Left renal pelvis (tissue), 4 donors: ENCODE data around the gene ARL8A. TPM values are rescaled to one million over a fixed set of nuclear protein-coding genes. Genes with fewer than 3 reads are reported as not detected.
"Not testable (repeated sequence)": the region's sequence is repeated elsewhere in the genome, so short reads cannot be mapped to it uniquely, and the experiment has no call there.

Experiments used
- DNase-seq, 4 donors: peaks; one replicate each; pipeline ENCODE4 v3.0.0-alpha.2; 2013; ENCODE audit warnings: low read depth in 4 of 4, low spot score in 3 of 4
- polyA plus RNA-seq, 4 donors: library from polyadenylated mRNA; unstranded; fragments of 120-200 nt; gene quantifications; one replicate each; pipeline ENCODE4 v1.2.1, GENCODE V29; 2013; ENCODE audit not compliant: insufficient read length in 4 of 4

ARL8A gene
- polyA plus RNA-seq, 4 donors, result 44.2 to 52.3 (median 48.7) TPM

DNA sequence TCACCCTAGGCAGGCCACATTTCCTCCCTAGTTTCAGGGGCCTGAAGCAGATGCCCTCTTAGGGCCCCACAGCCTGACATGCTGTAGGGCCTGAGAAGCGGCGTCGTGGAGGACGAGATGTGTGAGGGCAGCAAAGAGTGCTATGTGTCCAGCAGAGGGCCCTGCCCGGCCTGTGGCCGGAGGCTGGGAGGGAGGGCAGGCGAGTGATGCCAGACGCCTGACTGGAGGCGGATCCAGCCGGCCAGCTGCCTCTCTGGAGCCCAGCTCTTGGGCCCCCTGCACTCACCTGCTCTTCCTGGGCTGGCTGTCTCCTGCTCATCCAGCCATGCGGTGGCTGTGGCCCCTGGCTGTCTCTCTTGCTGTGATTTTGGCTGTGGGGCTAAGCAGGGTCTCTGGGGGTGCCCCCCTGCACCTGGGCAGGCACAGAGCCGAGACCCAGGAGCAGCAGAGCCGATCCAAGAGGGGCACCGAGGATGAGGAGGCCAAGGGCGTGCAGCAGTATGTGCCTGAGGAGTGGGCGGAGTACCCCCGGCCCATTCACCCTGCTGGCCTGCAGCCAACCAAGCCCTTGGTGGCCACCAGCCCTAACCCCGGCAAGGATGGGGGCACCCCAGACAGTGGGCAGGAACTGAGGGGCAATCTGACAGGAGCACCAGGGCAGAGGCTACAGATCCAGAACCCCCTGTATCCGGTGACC is 21.8 kb downstream of the ARL8A start, which contains the start of gene GPR37L1:
Gene GPR37L1 (plus strand): TSS at position 279 of the 697 bp plus-strand sequence. CDS start 47 bp downstream, at position 326.
- no peak for DNase-seq

DNA sequence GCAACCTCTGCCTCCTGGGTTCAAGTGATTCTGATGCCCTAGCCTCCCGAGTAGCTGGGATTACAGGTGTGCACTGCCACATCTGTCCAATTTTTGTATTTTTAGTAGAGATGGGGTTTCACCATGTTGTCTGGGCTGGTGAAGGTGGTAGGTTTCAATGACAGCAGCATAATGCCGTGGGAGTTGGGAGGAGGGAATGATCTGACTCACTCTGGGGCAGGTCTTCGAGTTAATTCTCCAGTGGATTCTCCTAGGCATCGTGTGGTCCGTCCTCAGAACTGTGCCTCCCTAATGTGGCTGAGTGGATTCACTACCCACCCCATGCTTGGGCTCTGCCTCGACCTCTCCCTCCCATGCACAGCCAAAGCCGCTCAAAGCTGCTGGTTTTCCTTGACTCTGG is 23.5 kb downstream of the ARL8A start:
- no peak for DNase-seq

DNA sequence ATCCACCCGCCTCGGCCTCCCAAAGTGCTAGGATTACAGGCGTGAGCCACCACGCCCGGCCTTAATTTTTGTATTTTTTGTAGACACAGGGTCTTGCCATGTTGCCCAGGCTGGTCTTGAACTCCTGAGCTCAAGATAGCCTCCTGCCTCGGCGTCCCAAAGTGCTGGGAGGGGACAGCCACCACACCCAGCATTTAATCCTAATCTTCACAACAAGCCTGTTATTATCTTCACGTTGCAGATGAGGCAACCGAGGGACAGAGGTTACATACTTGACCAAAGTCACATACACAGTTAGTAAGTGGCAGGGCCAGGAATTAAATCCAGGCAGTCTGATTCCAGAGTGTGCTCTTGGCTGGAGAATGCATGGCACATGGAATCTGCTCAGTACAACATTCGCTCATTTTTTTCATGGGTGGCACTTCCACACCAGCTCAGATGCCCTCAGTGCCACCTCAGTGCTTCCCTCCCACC is 26.6 kb downstream of the ARL8A start:
- DNase-seq, result no peak

DNA sequence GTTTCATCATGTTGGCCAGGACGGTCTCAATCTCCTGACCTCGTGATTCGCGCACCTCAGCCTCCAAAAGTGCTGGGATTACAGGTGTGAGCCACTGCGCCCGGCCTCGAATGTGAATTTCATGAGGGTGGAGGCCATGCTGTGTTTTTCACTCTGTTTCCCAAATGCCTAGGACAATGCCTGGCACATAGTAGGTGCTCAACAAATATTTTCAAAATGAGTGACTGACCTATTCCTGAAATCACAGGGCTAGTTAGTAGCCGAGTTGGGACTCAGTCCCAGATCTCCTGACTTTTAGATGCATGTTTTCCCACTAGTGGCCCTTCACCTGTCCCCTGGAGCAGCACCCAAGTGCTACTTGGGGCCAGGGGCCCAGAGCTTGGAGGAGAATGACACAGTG is 28.2 kb downstream of the ARL8A start:
- DNase-seq, result no peak

DNA sequence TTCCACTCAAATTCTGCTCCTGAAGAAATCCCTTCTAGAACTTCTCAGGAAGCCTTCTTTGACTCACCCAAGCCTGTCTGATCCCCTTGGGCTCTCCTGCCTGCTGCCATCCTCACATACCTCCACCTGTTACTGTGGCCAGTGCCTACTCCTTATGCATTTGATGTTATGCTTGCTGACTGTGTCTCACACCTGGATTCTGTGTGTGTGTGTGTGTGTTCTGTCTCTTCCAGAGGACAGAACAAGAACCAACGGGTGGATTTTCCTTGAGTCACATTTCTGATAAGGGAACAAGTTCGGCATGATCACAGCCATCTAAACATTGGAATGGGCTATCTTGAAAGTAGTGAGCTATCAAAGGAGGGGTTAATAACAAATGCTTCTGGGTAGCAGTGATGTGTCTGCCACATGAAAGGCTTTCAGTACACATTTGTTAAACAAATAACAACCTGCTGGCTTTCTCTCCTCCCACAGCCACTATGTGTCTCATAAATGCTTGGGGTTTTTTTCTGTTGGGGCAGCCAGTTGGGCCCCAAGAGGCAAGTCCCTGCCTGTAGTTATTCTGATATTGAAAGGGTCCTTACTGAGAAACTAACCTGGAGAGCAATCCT is 30.7 kb downstream of the ARL8A start:
- no peak for DNase-seq

DNA sequence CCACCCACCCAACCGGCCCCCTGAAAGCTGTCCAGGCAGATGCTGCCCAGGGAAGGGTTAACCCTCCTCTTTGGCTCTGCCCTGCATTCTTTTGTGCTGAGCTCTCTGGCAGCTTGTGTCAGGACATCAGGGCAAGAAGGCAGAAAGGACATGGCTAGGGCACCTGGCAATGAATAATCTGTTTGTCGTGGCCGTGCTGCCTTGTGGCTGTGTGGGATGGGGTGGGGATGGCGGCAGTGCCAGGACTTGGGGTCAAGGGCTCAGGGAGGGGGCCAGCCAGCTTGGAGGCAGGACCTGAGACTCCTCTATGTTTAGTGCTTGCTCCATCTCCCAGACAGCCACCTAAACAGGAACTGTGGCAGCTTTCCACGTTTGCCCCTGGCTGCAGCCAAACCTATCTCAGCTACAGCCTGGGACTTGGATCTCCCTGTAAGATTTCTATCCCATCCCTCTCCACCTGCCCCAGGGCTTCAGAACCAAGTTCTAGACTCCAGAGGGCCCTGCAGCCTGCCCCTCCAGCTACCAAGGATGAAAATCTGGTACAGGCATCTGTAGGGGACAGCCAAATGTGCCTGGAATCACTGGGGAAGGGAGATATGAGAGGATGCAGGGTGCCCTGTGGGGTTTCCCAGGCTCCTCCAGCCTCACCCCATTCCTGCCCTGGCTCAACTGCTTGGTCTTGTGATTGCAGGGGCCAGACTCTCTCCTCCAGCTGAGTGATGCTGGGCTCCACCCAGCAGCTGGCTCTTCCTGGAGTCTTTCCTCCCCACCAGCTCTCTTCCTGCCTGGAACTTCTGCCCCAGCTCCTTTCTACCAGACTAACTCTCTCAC is 31.5 kb downstream of the ARL8A start:
- DNase-seq, result no peak

DNA sequence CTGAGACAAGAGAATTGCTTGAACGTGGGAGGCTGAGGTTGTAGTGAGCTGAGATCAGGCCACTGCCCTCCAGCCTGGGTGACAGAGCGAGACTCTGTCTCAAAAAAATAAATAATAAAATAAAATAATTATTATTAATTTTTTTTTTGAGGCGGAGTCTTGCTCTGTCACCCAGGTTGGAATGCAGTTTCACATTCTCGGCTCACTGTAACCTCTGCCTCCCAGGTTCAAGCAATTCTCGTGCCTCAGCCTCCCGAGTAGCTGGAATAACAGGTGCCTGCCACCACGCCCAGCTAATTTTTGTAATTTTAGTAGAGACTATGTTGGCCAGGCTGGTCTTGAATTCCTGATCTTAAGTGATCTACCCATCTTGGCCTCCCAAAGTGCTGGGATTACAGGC is 32.9 kb downstream of the ARL8A start:
- DNase-seq, result not testable (repeated sequence)

DNA sequence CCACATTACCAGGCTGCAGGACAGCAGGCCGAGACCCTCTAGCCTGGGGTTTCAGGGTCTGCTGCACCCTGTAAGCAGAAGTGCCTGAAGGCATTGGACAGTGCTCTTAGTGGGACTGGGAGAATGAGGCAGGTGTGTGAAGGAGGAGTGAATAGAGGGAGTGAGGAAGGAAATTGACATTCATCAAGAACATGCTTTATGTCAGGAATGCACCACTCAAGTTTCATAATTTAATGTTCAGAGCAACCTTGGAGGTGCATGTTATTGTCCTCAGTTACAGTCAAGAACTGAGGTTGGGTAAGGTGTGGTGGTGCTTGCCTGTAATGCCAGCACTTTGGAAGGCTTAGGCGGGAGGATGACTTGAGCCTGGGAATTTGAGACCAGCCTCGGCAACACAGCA is 33.6 kb downstream of the ARL8A start:
- DNase-seq, result no peak

DNA sequence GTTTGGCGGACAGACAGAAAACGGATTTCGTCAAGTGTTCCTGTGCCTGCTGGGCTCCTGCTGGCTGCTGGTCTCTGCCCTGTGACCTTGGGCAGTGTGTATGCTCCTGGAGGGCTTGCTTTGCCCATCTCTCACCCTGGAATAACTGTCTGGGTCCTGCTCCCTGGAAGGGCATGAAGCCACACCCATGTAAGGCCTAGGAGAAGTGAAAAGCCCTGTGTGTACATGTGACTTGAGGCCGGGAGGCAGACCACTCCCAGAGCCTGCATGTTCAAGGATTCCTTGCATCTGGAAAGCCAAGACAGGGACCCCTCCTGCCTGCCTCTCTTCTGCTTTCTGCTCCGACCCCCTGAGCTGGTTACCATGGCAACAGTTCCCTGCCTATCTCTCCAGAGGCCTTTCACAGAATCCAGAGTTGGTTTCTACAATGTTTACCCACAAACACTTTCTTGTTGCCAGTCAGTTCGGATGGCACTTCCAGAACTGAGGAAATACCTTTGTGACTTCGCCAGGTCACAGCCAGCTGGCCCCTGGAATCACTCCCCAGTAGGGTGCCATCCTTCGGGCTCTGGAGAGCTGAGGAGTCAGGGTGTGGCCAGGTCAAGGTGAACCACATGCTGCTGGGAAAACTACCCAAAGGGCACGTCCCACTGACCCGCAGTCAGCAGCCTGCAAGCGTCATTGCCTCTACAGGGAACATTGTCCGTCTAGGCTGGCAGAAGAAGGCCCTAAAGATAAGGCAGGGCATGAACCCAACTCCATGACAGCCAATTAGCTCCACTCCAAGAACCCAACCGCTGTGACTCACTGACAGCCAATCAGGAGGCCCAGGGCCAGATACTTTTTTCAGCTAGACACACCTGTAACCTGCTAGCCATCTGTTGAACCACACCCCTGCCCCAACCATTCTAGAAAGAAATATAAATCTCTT is 36.5 kb downstream of the ARL8A start:
- DNase-seq, result no peak

DNA sequence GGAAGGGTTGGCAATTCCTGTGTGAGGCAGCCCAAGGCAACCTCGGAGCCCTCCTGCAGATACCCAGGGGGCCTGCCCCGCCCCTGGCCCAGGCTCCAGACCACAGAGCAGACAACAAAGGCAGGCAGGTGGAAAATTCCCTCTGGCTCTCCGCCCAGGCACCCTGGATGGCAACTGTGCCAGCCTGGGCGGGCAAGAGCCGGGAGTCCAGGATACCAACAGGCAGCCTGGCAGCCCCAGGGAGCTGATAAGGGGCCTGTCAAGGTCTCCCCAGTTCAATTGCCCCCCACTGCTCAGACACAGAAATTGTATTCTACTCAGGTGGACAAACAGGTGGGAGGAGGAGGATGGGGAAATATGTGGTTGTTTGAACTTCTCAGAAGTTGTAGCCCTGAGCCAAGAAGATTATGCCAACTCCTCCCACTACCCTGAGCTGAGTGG is 37.2 kb downstream of the ARL8A start:
- no peak for DNase-seq

DNA sequence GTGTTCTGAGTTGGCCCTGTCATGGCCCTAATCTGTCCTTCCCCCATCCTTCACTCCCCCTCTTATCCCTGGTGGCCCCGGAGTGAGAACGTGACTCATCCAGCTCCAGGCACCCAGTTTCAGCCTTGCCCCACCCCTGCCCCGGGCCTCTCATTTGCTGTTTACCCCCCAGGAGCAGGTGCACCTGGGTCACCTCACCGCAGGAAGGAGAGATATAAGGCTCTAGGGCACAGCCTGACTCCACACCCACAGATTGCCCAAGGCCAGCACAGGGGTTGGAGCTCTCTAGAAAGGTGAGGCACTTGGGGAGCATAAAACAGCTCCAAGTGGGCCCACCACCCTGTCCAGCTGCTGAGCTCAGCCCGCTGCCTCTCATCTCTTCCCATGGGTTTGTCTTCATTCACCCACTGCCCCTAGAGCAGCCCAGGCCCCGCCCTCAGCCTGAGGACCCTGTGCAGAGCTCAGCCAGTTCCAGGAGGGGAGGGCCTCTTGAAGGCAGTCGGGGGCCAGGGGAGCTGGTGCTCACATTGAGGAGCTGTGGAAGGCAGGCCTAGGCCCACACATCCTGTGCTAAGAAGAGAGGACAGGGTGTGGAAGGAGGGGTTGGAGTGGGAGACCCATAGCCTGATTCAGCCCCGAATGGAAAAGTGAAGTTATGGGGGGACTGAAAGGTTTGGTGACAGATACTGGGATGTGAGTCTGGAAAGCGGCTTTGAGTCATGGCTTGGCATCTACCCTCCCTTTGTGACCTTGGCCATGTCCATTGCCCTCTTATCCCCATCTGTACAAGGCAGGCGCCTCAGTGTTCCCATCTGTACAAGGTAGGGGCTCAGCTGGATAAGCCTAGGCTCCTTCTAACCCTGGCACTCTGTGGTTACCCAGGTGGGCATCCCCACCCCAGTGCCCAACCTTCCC is 37.9 kb downstream of the ARL8A start:
- no peak for DNase-seq

DNA sequence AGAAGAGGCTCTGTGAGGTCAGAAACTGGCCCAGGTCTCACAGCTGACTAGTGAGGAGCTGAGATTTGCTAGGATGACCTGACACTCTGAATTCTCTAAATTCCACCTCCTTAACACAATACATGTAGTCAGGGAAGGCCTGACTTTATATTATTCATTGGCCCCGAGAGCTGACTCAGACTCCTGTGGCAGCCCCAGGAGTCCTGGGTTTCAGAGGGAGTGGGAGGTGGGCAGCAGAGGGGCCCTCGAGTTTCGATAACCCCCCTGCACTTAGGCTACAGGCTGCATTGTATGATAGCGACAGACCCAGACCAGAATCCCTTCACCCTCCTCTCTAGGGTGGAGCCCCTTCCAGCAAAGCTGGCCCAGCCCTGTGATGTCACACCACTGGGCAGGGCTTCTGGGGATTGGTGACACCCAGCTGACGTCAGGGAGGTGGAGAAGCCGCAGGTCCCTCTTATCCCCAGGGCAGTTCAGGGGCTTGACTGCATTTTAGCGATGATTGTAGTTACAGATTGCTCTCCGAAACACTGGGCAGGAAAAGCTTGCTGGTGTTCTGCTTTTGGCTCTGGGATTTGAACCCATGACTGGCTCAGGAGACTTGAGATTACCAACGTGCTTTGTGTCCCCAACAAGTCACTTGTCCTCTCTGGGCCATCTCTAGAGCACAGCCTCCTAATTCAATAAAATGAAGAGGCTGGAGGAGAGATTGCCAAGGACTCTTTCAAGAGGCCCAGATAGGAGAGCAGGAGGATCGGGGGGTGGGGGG is 38.8 kb downstream of the ARL8A start:
- no peak for DNase-seq

DNA sequence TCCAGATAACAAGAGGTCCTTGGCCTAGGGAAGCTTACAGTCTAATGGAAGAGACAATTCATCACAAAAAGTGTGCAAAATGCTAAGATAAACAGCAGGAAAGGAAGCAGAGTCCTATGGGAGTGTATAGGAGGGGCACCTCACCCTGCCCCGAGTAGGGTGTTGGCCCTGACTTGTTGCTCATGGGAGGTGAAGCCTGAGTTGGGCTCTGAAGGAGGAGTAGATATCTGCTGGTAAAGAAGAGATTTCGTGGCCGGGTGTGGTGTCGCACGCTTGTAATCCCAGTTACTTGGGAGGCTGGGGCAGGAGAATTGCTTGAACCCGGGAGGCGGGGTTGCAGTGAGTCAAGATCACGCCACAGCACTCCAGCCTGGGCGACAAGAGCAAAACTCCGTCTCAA is 40.5 kb downstream of the ARL8A start:
- no peak for DNase-seq

DNA sequence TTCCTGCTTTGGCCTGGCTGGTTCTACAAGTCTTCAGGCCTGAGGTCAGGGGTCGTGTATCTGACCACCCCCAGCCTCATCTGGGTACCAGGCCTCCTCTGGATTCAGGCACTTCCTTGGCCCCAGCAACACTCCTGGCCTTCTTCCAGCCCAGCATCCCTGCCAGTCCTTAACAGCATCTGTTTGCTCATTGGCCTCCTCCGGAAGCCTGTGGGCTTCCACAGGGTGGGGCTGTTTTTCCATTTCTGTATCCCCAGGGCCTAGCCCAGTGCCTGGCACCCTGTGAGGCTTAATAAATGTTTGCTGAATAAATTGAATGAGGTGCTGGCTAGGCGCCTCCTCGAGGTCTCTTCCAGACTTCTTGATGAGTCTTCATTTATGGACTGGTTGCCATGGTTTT is 43.4 kb downstream of the ARL8A start:
- no peak for DNase-seq

DNA sequence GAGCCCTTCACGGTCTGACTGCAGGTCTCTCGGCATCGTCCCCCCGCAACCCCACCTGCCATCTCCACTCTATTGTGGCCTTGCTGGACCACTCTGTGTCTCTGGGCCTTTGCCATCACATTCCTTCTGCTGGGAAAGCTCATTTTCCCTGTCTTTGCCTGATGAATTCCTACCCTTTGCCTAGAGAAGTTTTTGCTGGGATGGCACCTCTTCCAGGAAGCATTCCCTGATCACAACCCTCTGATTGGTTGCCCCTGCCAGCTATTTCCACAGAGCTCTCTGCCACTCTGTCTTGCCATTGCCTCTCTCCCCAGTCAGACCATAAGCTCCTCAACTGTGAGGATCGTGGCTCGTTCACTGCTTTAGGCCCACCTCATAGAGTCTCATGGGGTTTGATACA is 50.7 kb downstream of the ARL8A start:
- no peak for DNase-seq

DNA sequence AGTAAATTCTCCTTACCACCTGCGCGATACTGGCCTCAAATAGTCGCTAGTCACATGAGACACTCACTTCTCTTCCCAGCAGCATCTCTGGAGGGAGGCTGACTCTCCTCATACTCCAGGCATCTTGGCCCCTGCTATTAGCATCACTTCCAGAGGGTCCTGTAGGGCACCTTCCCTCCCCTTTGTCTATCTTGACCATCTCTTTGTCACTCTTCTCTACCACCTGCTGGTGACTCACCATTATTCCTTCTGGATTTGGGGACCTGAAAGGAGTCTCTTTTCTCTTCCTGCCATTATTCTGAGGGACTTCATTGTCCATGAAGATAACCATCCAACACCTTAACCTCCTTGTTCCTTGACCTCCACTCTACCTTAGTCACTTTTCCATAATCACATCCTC is 53.5 kb downstream of the ARL8A start:
- no peak for DNase-seq

DNA sequence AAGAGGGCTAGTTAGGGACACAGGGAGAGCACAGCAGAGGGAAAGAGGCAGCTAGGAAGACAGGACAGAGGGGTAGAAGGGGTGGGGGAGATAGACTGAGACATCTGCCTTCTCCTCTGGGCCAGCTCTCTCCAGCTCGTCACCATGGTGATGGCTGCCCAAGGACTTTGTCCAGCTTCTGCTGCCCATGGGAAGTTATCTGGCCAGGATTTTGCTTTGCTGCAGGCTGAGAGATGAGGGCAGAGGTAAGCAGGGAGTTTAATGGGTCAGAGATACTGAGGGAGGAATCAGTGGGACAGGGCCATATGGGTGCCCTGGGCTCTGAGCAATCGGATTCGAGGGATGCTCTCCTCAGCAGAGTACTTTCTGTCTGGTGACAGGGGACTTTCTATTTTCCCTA is 56.3 kb downstream of the ARL8A start:
- DNase-seq, result no peak

DNA sequence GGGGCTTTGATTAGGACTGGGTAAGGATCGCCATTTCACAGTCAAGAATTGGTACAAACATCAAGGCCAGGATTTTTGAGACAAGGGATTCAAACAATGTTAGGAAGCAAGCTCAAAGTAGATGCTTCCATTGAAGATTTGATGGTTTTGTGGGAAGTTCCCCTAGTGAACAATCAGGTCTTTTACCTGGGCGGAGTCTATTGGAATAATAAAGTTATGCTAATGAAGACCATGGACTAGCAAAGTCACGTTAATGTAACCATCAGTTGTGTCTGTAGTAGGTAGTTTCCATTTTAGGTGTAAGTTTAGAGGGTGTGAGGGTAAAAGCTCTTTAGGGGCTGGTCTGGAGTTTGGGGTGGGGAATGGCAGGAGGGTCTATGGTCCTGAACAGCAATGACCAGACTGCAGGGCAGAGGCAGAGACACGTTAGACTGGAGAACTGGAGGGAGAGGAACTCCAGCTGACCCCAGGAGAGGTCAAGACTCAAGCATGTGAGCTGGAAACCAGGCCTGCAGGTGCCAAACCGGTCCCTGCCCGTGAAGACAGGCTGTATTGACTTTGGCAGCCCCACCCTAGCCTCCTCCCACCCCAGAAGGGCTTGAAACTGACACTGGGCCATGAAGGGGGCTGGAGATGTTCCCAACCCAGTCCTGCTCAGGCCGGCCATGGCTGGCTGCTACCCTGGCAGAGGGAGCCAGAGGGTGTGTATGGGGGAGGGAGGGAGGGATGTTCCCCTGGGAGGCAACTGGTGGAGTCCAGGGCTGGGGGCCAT is 57.8 kb downstream of the ARL8A start:
- DNase-seq, result no peak
